Ascending aorta (tissue), 2 donors: ENCODE measurements around the gene MLLT3. TPM values are rescaled to one million over a fixed set of nuclear protein-coding genes. Genes with fewer than 3 reads are reported as not detected.

Experiments
- DNase-seq, 2 donors: peaks; one replicate each; pipeline ENCODE4 v3.0.0-alpha.2; 2019; ENCODE audit warnings: low spot score in 2 of 2
- H3K27ac ChIP-seq, 2 donors: fragments of 200-600 bp; sonication (generic); one replicate each; pipeline ENCODE4 v1.5.1; 2016 to 2017; ENCODE audit warnings: mild to moderate bottlenecking in 1 of 2
- H3K27me3 ChIP-seq: fragments of 200-600 bp; sonication (generic); one replicate; pipeline ENCODE4 v1.5.1; 2017
- H3K36me3 ChIP-seq, 2 donors: fragments of 200-600 bp; sonication (generic); one replicate each; pipeline ENCODE4 v1.5.1; 2016
- H3K4me1 ChIP-seq, 2 donors: fragments of 200-600 bp; sonication (generic); one replicate each; pipeline ENCODE4 v1.5.1; 2016 to 2017; ENCODE audit warnings: mild to moderate bottlenecking in 1 of 2
- H3K4me3 ChIP-seq, 2 donors: fragments of 200-600 bp; sonication (generic); one replicate each; pipeline ENCODE4 v1.5.1; 2016 to 2017; ENCODE audit warnings: mild to moderate bottlenecking in 1 of 2
- H3K9me3 ChIP-seq, 2 donors: fragments of 200-600 bp; sonication (generic); one replicate each; pipeline ENCODE4 v1.5.1; 2016
- CTCF ChIP-seq, 3 experiments: fragments of 200-600 bp in 2 of 3; fragments of 450-650 bp in 1 of 3; sonication (generic) in 2 of 3; IDR thresholded peaks; one replicate each; pipeline ENCODE4 v1.5.1; 2016 to 2019; ENCODE audit warnings: antibody characterized with exemption in 3 of 3, mild to moderate bottlenecking in 1 of 3, moderate library complexity in 1 of 3
- intact Hi-C: fragments of 100-400 bp; cut with DNase I; formaldehyde crosslinking; loops from one replicate; pipeline ENCODE4 v1.15.1; 2023
- total RNA-seq: library from RNA; depleted of rRNA; stranded (reverse); fragments of >200 nt; gene quantifications from one replicate; pipeline ENCODE4 v1.1.0, GENCODE V29; 2016

MLLT3 gene
- total RNA-seq, 1 donor from 2014 or later: 16.8 TPM

- Histone ChIP-seq H3K27me3 (no peaks in the 10 kb centered on the region), H3K36me3 (no peaks in the 10 kb centered on the region), H3K9me3 (no peaks in the 10 kb centered on the region), H3K27ac (no peak overlapping the region), H3K4me1 (peaks cover 0 to 2% of the 10 kb centered on the region in 2 donors), H3K4me3 (no peak overlapping the region)
- TF ChIP-seq CTCF (IDR thresholded peaks at IDR 0.05): no peak
- DNase-seq: no peak
- intact Hi-C loops: no loop called here
Observed at GRCh38 chr9:20506099-20506900, 116.0 kb downstream of the MLLT3 start.

GRCh38 chr9:20505574-20505973, 116.7 kb downstream of the MLLT3 start:
- Histone ChIP-seq H3K36me3 (no peaks in the 10 kb centered on the region), H3K9me3 (no peaks in the 10 kb centered on the region), H3K4me1 (peaks cover 0 to 2% of the 10 kb centered on the region in 2 donors), H3K4me3 (no peak overlapping the region), H3K27me3 (no peaks in the 10 kb centered on the region), H3K27ac (no peak overlapping the region)
- no peak for TF ChIP-seq CTCF (IDR thresholded peaks at IDR 0.05)
- no peak for DNase-seq
- intact Hi-C loops: no loop called here

- intact Hi-C loops: no loop called here
- Histone ChIP-seq H3K4me3 (no peak overlapping the region), H3K36me3 (no peaks in the 10 kb centered on the region), H3K4me1 (peaks cover 0 to 2% of the 10 kb centered on the region in 2 donors), H3K27ac (no peak overlapping the region), H3K9me3 (no peaks in the 10 kb centered on the region), H3K27me3 (no peaks in the 10 kb centered on the region)
- DNase-seq: no peak
- no peak for TF ChIP-seq CTCF (IDR thresholded peaks at IDR 0.05)
Observed at GRCh38 chr9:20504930-20505329, 117.4 kb downstream of the MLLT3 start.

GRCh38 chr9:20500101-20500500, 122.2 kb downstream of the MLLT3 start:
- intact Hi-C loops: no loop called here
- DNase-seq: no peak
- no peak overlapping the region for H3K27ac ChIP-seq
- H3K9me3 ChIP-seq: no peaks in the 10 kb centered on the region
- no peaks in the 10 kb centered on the region for H3K27me3 ChIP-seq
- no peaks in the 10 kb centered on the region for H3K4me1 ChIP-seq
- TF ChIP-seq CTCF (IDR thresholded peaks at IDR 0.05): no peak
- H3K36me3 ChIP-seq: no peaks in the 10 kb centered on the region
- no peak overlapping the region for H3K4me3 ChIP-seq

GRCh38 chr9:20499013-20499412, 123.3 kb downstream of the MLLT3 start:
- Histone ChIP-seq H3K27me3 (no peaks in the 10 kb centered on the region), H3K4me3 (no peak overlapping the region), H3K36me3 (no peaks in the 10 kb centered on the region), H3K27ac (no peak overlapping the region), H3K4me1 (no peaks in the 10 kb centered on the region), H3K9me3 (no peaks in the 10 kb centered on the region)
- DNase-seq: no peak
- TF ChIP-seq CTCF (IDR thresholded peaks at IDR 0.05): no peak
- intact Hi-C loops: no loop called here
